OCI-LY3 (cell line): ENCODE measurements around the gene ARL13B.

ENCODE experiments used
- EZH2phosphoT487 ChIP-seq: fragments of 200-600 bp; shearing (Covaris generic); IDR thresholded peaks from 2 replicates; pipeline ENCODE4 v1.6.1; 2018; ENCODE audit warnings: antibody characterized with exemption, mixed run types, low read depth
- TF ChIP-seq, protein P1 (sequence below): fragments of 200-600, 300-600 bp; sonication (generic); IDR thresholded peaks from 2 replicates; pipeline ENCODE4 v1.5.1; 2014; ENCODE audit warnings: antibody characterized with exemption, low read length, low read depth

DNA sequence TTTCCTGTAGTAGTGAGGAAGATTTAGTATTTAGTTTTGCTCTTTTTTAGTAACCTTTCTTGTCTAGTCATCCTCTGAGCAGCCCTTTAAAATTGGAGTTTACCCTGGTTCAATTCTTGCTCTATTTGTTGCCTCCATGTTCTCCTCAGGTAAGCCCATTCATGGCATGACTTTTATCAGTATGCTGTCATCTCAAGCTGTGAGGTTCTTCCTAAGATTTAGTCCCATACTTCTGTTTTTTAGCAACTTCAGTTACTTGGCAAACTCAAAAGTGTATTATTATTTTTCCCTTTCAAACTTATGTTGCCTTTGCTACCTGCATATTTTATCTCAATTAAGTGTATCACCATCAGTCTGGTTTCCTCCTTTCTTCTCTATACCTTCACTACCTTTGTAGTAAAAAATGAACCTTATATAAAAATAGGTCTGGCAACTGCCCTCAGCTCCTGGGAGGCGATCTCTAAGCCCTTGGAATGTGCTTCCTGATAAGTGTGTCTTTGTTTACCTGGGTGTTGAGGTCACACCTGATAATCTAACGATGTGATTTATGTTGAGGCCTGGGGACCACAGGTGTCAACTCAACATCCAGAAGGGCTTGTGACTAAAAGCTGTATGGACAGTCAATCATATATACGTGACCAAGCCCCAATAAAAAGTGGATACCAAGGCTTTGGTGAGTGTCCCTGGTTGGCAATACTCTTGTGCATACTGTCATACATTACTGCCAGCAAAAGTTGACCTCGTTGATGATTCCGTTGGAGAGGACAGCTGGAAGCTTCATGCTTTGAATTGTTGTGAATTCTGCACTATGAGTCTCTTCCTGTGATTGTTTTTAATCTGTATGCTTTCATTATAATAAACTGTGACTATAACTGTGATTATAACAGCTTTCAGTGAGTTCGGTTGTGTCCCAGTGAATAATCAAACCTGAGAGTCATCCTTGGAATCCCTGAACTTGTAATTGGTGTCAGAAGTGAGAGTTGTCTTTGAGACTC lies 86.8 kb downstream of the ARL13B start:
- TF ChIP-seq, protein P1, sequence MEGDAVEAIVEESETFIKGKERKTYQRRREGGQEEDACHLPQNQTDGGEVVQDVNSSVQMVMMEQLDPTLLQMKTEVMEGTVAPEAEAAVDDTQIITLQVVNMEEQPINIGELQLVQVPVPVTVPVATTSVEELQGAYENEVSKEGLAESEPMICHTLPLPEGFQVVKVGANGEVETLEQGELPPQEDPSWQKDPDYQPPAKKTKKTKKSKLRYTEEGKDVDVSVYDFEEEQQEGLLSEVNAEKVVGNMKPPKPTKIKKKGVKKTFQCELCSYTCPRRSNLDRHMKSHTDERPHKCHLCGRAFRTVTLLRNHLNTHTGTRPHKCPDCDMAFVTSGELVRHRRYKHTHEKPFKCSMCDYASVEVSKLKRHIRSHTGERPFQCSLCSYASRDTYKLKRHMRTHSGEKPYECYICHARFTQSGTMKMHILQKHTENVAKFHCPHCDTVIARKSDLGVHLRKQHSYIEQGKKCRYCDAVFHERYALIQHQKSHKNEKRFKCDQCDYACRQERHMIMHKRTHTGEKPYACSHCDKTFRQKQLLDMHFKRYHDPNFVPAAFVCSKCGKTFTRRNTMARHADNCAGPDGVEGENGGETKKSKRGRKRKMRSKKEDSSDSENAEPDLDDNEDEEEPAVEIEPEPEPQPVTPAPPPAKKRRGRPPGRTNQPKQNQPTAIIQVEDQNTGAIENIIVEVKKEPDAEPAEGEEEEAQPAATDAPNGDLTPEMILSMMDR: no peak
- TF ChIP-seq EZH2phosphoT487: no peak
